Effector memory CD4-positive, alpha-beta T cell (primary cell): ENCODE measurements around the gene MYCBPAP.

Experiments
- DNase-seq, 3 donors: peaks; one replicate each; pipeline ENCODE4 v3.0.0-alpha.2; 2020
- H3K27ac ChIP-seq: 2 replicates; pipeline ENCODE4 v1.7.0; 2013; ENCODE audit warnings: mild to moderate bottlenecking, low read length, moderate library complexity; ENCODE audit not compliant: insufficient read depth, poor library complexity, severe bottlenecking
- H3K27me3 ChIP-seq: replicated peaks from 2 replicates; pipeline ENCODE4 v1.7.0; 2013; ENCODE audit warnings: mild to moderate bottlenecking, low read length; ENCODE audit not compliant: insufficient read depth, control insufficient read depth, poor library complexity, severe bottlenecking
- H3K36me3 ChIP-seq: 2 replicates; pipeline ENCODE4 v1.7.0; 2013; ENCODE audit warnings: mild to moderate bottlenecking, low read length, moderate library complexity; ENCODE audit not compliant: control insufficient read depth, insufficient read depth
- H3K4me1 ChIP-seq: 2 replicates; pipeline ENCODE4 v1.7.0; 2013; ENCODE audit warnings: low read length, mild to moderate bottlenecking; ENCODE audit not compliant: control insufficient read depth, insufficient read depth, poor library complexity, severe bottlenecking
- H3K4me3 ChIP-seq: 2 replicates; pipeline ENCODE4 v1.7.0; 2013; ENCODE audit warnings: low read length, low read depth, mild to moderate bottlenecking; ENCODE audit not compliant: insufficient read depth, poor library complexity, severe bottlenecking
- H3K9me3 ChIP-seq: 2 replicates; pipeline ENCODE4 v1.7.0; 2013; ENCODE audit warnings: mild to moderate bottlenecking, low read length, moderate library complexity; ENCODE audit not compliant: control insufficient read depth

Gene MYCBPAP

GRCh38 chr17:50569592-50569991 lies 61.4 kb downstream of the MYCBPAP start:
- Histone ChIP-seq H3K36me3 (no peaks in the 10 kb centered on the region), H3K4me1 (no peaks in the 10 kb centered on the region), H3K27me3 (peaks cover 2% of the 10 kb centered on the region), H3K27ac (no peak overlapping the region), H3K4me3 (no peak overlapping the region), H3K9me3 (no peaks in the 10 kb centered on the region)
- DNase-seq: no peak

- H3K27ac ChIP-seq: no peak overlapping the region
- DNase-seq: no peak
- peaks cover 2% of the 10 kb centered on the region for H3K27me3 ChIP-seq
- no peaks in the 10 kb centered on the region for H3K36me3 ChIP-seq
- no peak overlapping the region for H3K4me3 ChIP-seq
- H3K4me1 ChIP-seq: no peaks in the 10 kb centered on the region
- H3K9me3 ChIP-seq: no peaks in the 10 kb centered on the region
These were observed 61.8 kb downstream of the MYCBPAP start for GRCh38 chr17:50570032-50570431.

GRCh38 chr17:50570528-50570927 lies 62.3 kb downstream of the MYCBPAP start:
- Histone ChIP-seq H3K4me3 (no peak overlapping the region), H3K4me1 (no peaks in the 10 kb centered on the region), H3K27ac (no peak overlapping the region), H3K36me3 (no peaks in the 10 kb centered on the region), H3K9me3 (no peaks in the 10 kb centered on the region), H3K27me3 (peaks cover 2% of the 10 kb centered on the region)
- DNase-seq: no peak

GRCh38 chr17:50571681-50572080 lies 63.4 kb downstream of the MYCBPAP start:
- no peaks in the 10 kb centered on the region for H3K36me3 ChIP-seq
- H3K4me1 ChIP-seq: no peaks in the 10 kb centered on the region
- H3K4me3 ChIP-seq: no peak overlapping the region
- H3K27me3 ChIP-seq: no peaks in the 10 kb centered on the region
- no peak overlapping the region for H3K27ac ChIP-seq
- no peaks in the 10 kb centered on the region for H3K9me3 ChIP-seq
- no peak for DNase-seq

GRCh38 chr17:50572541-50572940 lies 64.3 kb downstream of the MYCBPAP start:
- no peaks in the 10 kb centered on the region for H3K36me3 ChIP-seq
- DNase-seq: no peak

GRCh38 chr17:50573866-50574611 lies 65.8 kb downstream of the MYCBPAP start:
- H3K27ac ChIP-seq: no peak overlapping the region
- DNase-seq: no peak
- H3K4me1 ChIP-seq: no peaks in the 10 kb centered on the region
- no peak overlapping the region for H3K4me3 ChIP-seq
- no peaks in the 10 kb centered on the region for H3K9me3 ChIP-seq
- no peaks in the 10 kb centered on the region for H3K27me3 ChIP-seq
- H3K36me3 ChIP-seq: no peaks in the 10 kb centered on the region

More at GRCh38 chr17:50572541-50572940, 64.3 kb downstream of the MYCBPAP start:
- Histone ChIP-seq H3K4me3 (no peak overlapping the region), H3K27ac (no peak overlapping the region), H3K9me3 (no peaks in the 10 kb centered on the region), H3K27me3 (no peaks in the 10 kb centered on the region), H3K4me1 (no peaks in the 10 kb centered on the region)

- Histone ChIP-seq H3K4me1 (no peaks in the 10 kb centered on the region), H3K4me3 (no peak overlapping the region), H3K9me3 (no peaks in the 10 kb centered on the region), H3K27me3 (no peaks in the 10 kb centered on the region), H3K27ac (no peak overlapping the region), H3K36me3 (no peaks in the 10 kb centered on the region)
- DNase-seq: no peak
These were observed 67.5 kb downstream of the MYCBPAP start for GRCh38 chr17:50575581-50576210.

GRCh38 chr17:50576864-50577263 lies 68.6 kb downstream of the MYCBPAP start:
- DNase-seq: no peak
- no peaks in the 10 kb centered on the region for H3K9me3 ChIP-seq
- no peaks in the 10 kb centered on the region for H3K4me1 ChIP-seq
- H3K27ac ChIP-seq: no peak overlapping the region
- H3K36me3 ChIP-seq: no peaks in the 10 kb centered on the region
- no peak overlapping the region for H3K4me3 ChIP-seq
- H3K27me3 ChIP-seq: no peaks in the 10 kb centered on the region

- Histone ChIP-seq H3K4me3 (no peak overlapping the region), H3K36me3 (no peaks in the 10 kb centered on the region), H3K27me3 (no peaks in the 10 kb centered on the region), H3K27ac (no peak overlapping the region), H3K4me1 (no peaks in the 10 kb centered on the region), H3K9me3 (no peaks in the 10 kb centered on the region)
- no peak for DNase-seq
These were observed 69.3 kb downstream of the MYCBPAP start for GRCh38 chr17:50577451-50577954.

GRCh38 chr17:50578173-50578572 lies 69.9 kb downstream of the MYCBPAP start:
- Histone ChIP-seq H3K36me3 (no peaks in the 10 kb centered on the region), H3K27me3 (no peaks in the 10 kb centered on the region), H3K4me3 (no peak overlapping the region), H3K9me3 (no peaks in the 10 kb centered on the region), H3K4me1 (no peaks in the 10 kb centered on the region), H3K27ac (no peak overlapping the region)
- no peak for DNase-seq
